Smooth muscle cell (in vitro differentiated cells): Measurements from ENCODE around the gene EIF4G3. TPM values are rescaled to one million over a fixed set of nuclear protein-coding genes. Genes with fewer than 3 reads are reported as not detected.
"Not testable (repeated sequence)": the region's sequence is repeated elsewhere in the genome, so short reads cannot be mapped to it uniquely, and the experiment has no call there.

ENCODE experiments used
- DNase-seq: peaks from one replicate; lab custom pipeline; 2025; ENCODE audit not compliant: unreplicated experiment; lab: John Stamatoyannopoulos, UW
- H2AFZ ChIP-seq: fragments of 200-600 bp; sonication (generic); 2 replicates; pipeline ENCODE4 v1.6.0; 2016; ENCODE audit warnings: antibody characterized with exemption, low read depth, mild to moderate bottlenecking
- H3F3A ChIP-seq: fragments of 200-600 bp; sonication (generic); 2 replicates; pipeline ENCODE4 v1.6.0; 2017; ENCODE audit warnings: antibody characterized with exemption, low read depth
- H3K27ac ChIP-seq: fragments of 200-600 bp; sonication (generic); 2 replicates; pipeline ENCODE4 v1.5.1; 2016; ENCODE audit warnings: low read depth, mild to moderate bottlenecking
- H3K27me3 ChIP-seq: fragments of 200-600 bp; sonication (generic); 2 replicates; pipeline ENCODE4 v1.6.1; 2016; ENCODE audit warnings: low read depth, mild to moderate bottlenecking
- H3K36me3 ChIP-seq: fragments of 200-600 bp; sonication (generic); 2 replicates; pipeline ENCODE4 v1.5.1; 2016; ENCODE audit warnings: low read depth
- H3K4me1 ChIP-seq: fragments of 200-600 bp; sonication (generic); 2 replicates; pipeline ENCODE4 v1.5.1; 2016; ENCODE audit warnings: low read depth
- H3K4me2 ChIP-seq: fragments of 200-600 bp; sonication (generic); 2 replicates; pipeline ENCODE4 v1.6.0; 2016; ENCODE audit warnings: mild to moderate bottlenecking
- H3K4me3 ChIP-seq: fragments of 200-600 bp; sonication (generic); 2 replicates; pipeline ENCODE4 v1.5.1; 2016; ENCODE audit warnings: mild to moderate bottlenecking
- H3K79me2 ChIP-seq: fragments of 200-600 bp; sonication (generic); 2 replicates; pipeline ENCODE4 v1.6.0; 2016; ENCODE audit warnings: low read depth, mild to moderate bottlenecking
- H3K9ac ChIP-seq: fragments of 200-600 bp; sonication (generic); 2 replicates; pipeline ENCODE4 v1.6.0; 2016; ENCODE audit warnings: low read depth
- H3K9me3 ChIP-seq: fragments of 200-600 bp; sonication (generic); replicated peaks from 2 replicates; pipeline ENCODE4 v1.5.1; 2016; ENCODE audit warnings: low read depth
- H4K20me1 ChIP-seq: fragments of 200-600 bp; sonication (generic); 2 replicates; pipeline ENCODE4 v1.6.0; 2016; ENCODE audit warnings: low read depth
- CTCF ChIP-seq: fragments of 200-600 bp; sonication (generic); IDR thresholded peaks from 2 replicates; pipeline ENCODE4 v1.5.1; 2017; ENCODE audit warnings: borderline replicate concordance, mild to moderate bottlenecking, antibody characterized with exemption; ENCODE audit not compliant: insufficient read depth, poor library complexity, severe bottlenecking
- WGBS: methylation state at CpG from one replicate; pipeline ENCODE4 v1.1.7; 2016; ENCODE audit warnings: low lambda C conversion rate; 5-methylcytosine and 5-hydroxymethylcytosine counted together
- polyA plus RNA-seq: library from polyadenylated mRNA; unstranded; fragments of >200 nt; fragmentation: Nextera tagmentation; extraction: Ambion mirVana; gene quantifications from 2 replicates; pipeline ENCODE4 v1.2.1, GENCODE V29; 2016
- total RNA-seq: library from RNA; depleted of rRNA; stranded (reverse); fragments of >200 nt; gene quantifications from 2 replicates; pipeline ENCODE4 v1.2.3, GENCODE V29; 2014

EIF4G3 gene
- total and polyA plus RNA-seq, 2 experiments from 2014 or later, result 31.5 to 49.5 TPM

GRCh38 chr1:21192871-21193270 is 16.2 kb upstream of the EIF4G3 start:
- Histone ChIP-seq H3K27me3 (peaks cover 38% of the 10 kb centered on the region), H3K4me3 (no peak overlapping the region), H3K79me2 (no peaks in the 10 kb centered on the region), H4K20me1 (no peaks in the 10 kb centered on the region), H3K9me3 (no peaks in the 10 kb centered on the region), H3K36me3 (no peaks in the 10 kb centered on the region), H3K4me1 (no peaks in the 10 kb centered on the region), H3K9ac (no peak overlapping the region), H3K4me2 (no peak overlapping the region), H3F3A (no peaks in the 10 kb centered on the region), H2AFZ (no peak overlapping the region), H3K27ac (no peak overlapping the region)
- 89% methylated on average over 4 of the region's 4 CpGs for WGBS
- DNase-seq, result no peak
- TF ChIP-seq CTCF, result no peak

- no peaks in the 10 kb centered on the region for H3K79me2 ChIP-seq
- no peak overlapping the region for H3K4me2 ChIP-seq
- no peaks in the 10 kb centered on the region for H4K20me1 ChIP-seq
- no peak overlapping the region for H2AFZ ChIP-seq
- DNase-seq, result no peak
- no peaks in the 10 kb centered on the region for H3K9me3 ChIP-seq
- WGBS, result 73% methylated on average over 5 of the region's 5 CpGs
- H3K4me3 ChIP-seq, result no peak overlapping the region
- H3F3A ChIP-seq, result no peaks in the 10 kb centered on the region
- H3K27me3 ChIP-seq, result peaks cover 38% of the 10 kb centered on the region
- no peak overlapping the region for H3K9ac ChIP-seq
- no peaks in the 10 kb centered on the region for H3K36me3 ChIP-seq
- no peak for TF ChIP-seq CTCF
- H3K4me1 ChIP-seq, result no peaks in the 10 kb centered on the region
- H3K27ac ChIP-seq, result no peak overlapping the region
These were observed 15.6 kb upstream of the EIF4G3 start for GRCh38 chr1:21192284-21192683.

GRCh38 chr1:21190771-21191170 is 14.1 kb upstream of the EIF4G3 start:
- WGBS, result 84% methylated on average over 2 of the region's 2 CpGs
- H3K4me3 ChIP-seq, H3K4me2 ChIP-seq, H4K20me1 ChIP-seq, H3K9me3 ChIP-seq, H3K36me3 ChIP-seq, H3K27ac ChIP-seq, H3K4me1 ChIP-seq, H3F3A ChIP-seq, H3K79me2 ChIP-seq, H2AFZ ChIP-seq, H3K9ac ChIP-seq, DNase-seq: not testable (repeated sequence)
- peaks cover 38% of the 10 kb centered on the region for H3K27me3 ChIP-seq

GRCh38 chr1:21189906-21190500 is 13.3 kb upstream of the EIF4G3 start:
- Histone ChIP-seq H2AFZ (no peak overlapping the region), H3K4me1 (no peaks in the 10 kb centered on the region), H3K9ac (no peak overlapping the region), H3F3A (no peaks in the 10 kb centered on the region), H3K27me3 (peaks cover 38% of the 10 kb centered on the region), H3K9me3 (no peaks in the 10 kb centered on the region), H3K79me2 (no peaks in the 10 kb centered on the region), H3K4me3 (no peak overlapping the region), H3K27ac (no peak overlapping the region), H3K4me2 (no peak overlapping the region), H4K20me1 (no peaks in the 10 kb centered on the region), H3K36me3 (no peaks in the 10 kb centered on the region)
- 95% methylated on average over 1 of the region's 1 CpG for WGBS
- no peak for DNase-seq
- TF ChIP-seq CTCF, result no peak
